ENCODE results near the gene SLC2A13.
"Not testable (repeated sequence)": the region's sequence is repeated elsewhere in the genome, so short reads cannot be mapped to it uniquely, and the experiment has no call there.

The SLC2A13 gene

GRCh38 chr12:39813776-39814175 is 292.1 kb downstream of the SLC2A13 start:
- Histone ChIP-seq H3K9ac (ENCODE audit: low read depth in 1 of 2, low read length in 2 of 2) (no peak overlapping the region), H3K27me3 (ENCODE audit: control insufficient read depth in 1 of 2, insufficient read depth in 2 of 2, low read length in 2 of 2) (no peaks in the 10 kb centered on the region), H3K4me1 (ENCODE audit: control insufficient read depth in 1 of 2, insufficient read depth in 2 of 2, low read length in 2 of 2) (no peaks in the 10 kb centered on the region), H3K36me3 (ENCODE audit: control insufficient read depth in 1 of 2, insufficient read depth in 2 of 2, low read length in 2 of 2) (no peaks in the 10 kb centered on the region), H3K4me3 (ENCODE audit: low read depth in 1 of 2, low read length in 2 of 2) (no peak overlapping the region), H3K9me3 (ENCODE audit: control insufficient read depth in 1 of 2, low read length in 2 of 2) (no peaks in the 10 kb centered on the region), H3K27ac (ENCODE audit: low read depth, low read length) (no peak overlapping the region)

- not testable (repeated sequence) for H3K9me3 ChIP-seq (ENCODE audit: control insufficient read depth in 1 of 2, low read length in 2 of 2); H3K36me3 ChIP-seq (ENCODE audit: control insufficient read depth in 1 of 2, insufficient read depth in 2 of 2, low read length in 2 of 2); H3K27me3 ChIP-seq (ENCODE audit: control insufficient read depth in 1 of 2, insufficient read depth in 2 of 2, low read length in 2 of 2); H3K9ac ChIP-seq (ENCODE audit: low read depth in 1 of 2, low read length in 2 of 2); H3K4me3 ChIP-seq (ENCODE audit: low read depth in 1 of 2, low read length in 2 of 2); H3K27ac ChIP-seq (ENCODE audit: low read depth, low read length); H3K4me1 ChIP-seq (ENCODE audit: control insufficient read depth in 1 of 2, insufficient read depth in 2 of 2, low read length in 2 of 2)
Observed at GRCh38 chr12:39812456-39812855, 293.4 kb downstream of the SLC2A13 start.

- H3K9ac ChIP-seq (ENCODE audit: low read depth in 1 of 2, low read length in 2 of 2): no peak overlapping the region
- H3K4me3 ChIP-seq (ENCODE audit: low read depth in 1 of 2, low read length in 2 of 2): no peak overlapping the region
- H3K27me3 ChIP-seq (ENCODE audit: control insufficient read depth in 1 of 2, insufficient read depth in 2 of 2, low read length in 2 of 2): no peaks in the 10 kb centered on the region
- no peak overlapping the region for H3K27ac ChIP-seq (ENCODE audit: low read depth, low read length)
- no peaks in the 10 kb centered on the region for H3K4me1 ChIP-seq (ENCODE audit: control insufficient read depth in 1 of 2, insufficient read depth in 2 of 2, low read length in 2 of 2)
- no peaks in the 10 kb centered on the region for H3K9me3 ChIP-seq (ENCODE audit: control insufficient read depth in 1 of 2, low read length in 2 of 2)
- no peaks in the 10 kb centered on the region for H3K36me3 ChIP-seq (ENCODE audit: control insufficient read depth in 1 of 2, insufficient read depth in 2 of 2, low read length in 2 of 2)
Observed at GRCh38 chr12:39807043-39807442, 298.8 kb downstream of the SLC2A13 start.

GRCh38 chr12:39805651-39806050 is 300.2 kb downstream of the SLC2A13 start:
- Histone ChIP-seq H3K9me3 (ENCODE audit: control insufficient read depth in 1 of 2, low read length in 2 of 2) (no peaks in the 10 kb centered on the region), H3K4me1 (ENCODE audit: control insufficient read depth in 1 of 2, insufficient read depth in 2 of 2, low read length in 2 of 2) (no peaks in the 10 kb centered on the region), H3K9ac (ENCODE audit: low read depth in 1 of 2, low read length in 2 of 2) (no peak overlapping the region), H3K36me3 (ENCODE audit: control insufficient read depth in 1 of 2, insufficient read depth in 2 of 2, low read length in 2 of 2) (no peaks in the 10 kb centered on the region), H3K27me3 (ENCODE audit: control insufficient read depth in 1 of 2, insufficient read depth in 2 of 2, low read length in 2 of 2) (no peaks in the 10 kb centered on the region), H3K4me3 (ENCODE audit: low read depth in 1 of 2, low read length in 2 of 2) (no peak overlapping the region), H3K27ac (ENCODE audit: low read depth, low read length) (no peak overlapping the region)

GRCh38 chr12:39804898-39805297 is 301.0 kb downstream of the SLC2A13 start:
- Histone ChIP-seq H3K4me3 (ENCODE audit: low read depth in 1 of 2, low read length in 2 of 2) (no peak overlapping the region), H3K9ac (ENCODE audit: low read depth in 1 of 2, low read length in 2 of 2) (no peak overlapping the region), H3K27me3 (ENCODE audit: control insufficient read depth in 1 of 2, insufficient read depth in 2 of 2, low read length in 2 of 2) (no peaks in the 10 kb centered on the region), H3K9me3 (ENCODE audit: control insufficient read depth in 1 of 2, low read length in 2 of 2) (no peaks in the 10 kb centered on the region), H3K36me3 (ENCODE audit: control insufficient read depth in 1 of 2, insufficient read depth in 2 of 2, low read length in 2 of 2) (no peaks in the 10 kb centered on the region), H3K4me1 (ENCODE audit: control insufficient read depth in 1 of 2, insufficient read depth in 2 of 2, low read length in 2 of 2) (no peaks in the 10 kb centered on the region), H3K27ac (ENCODE audit: low read depth, low read length) (no peak overlapping the region)

GRCh38 chr12:39804479-39804878 is 301.4 kb downstream of the SLC2A13 start:
- Histone ChIP-seq H3K27ac (ENCODE audit: low read depth, low read length) (no peak overlapping the region), H3K4me1 (ENCODE audit: control insufficient read depth in 1 of 2, insufficient read depth in 2 of 2, low read length in 2 of 2) (no peaks in the 10 kb centered on the region), H3K9me3 (ENCODE audit: control insufficient read depth in 1 of 2, low read length in 2 of 2) (no peaks in the 10 kb centered on the region), H3K4me3 (ENCODE audit: low read depth in 1 of 2, low read length in 2 of 2) (no peak overlapping the region), H3K9ac (ENCODE audit: low read depth in 1 of 2, low read length in 2 of 2) (no peak overlapping the region), H3K27me3 (ENCODE audit: control insufficient read depth in 1 of 2, insufficient read depth in 2 of 2, low read length in 2 of 2) (no peaks in the 10 kb centered on the region), H3K36me3 (ENCODE audit: control insufficient read depth in 1 of 2, insufficient read depth in 2 of 2, low read length in 2 of 2) (no peaks in the 10 kb centered on the region)

GRCh38 chr12:39803151-39803550 is 302.7 kb downstream of the SLC2A13 start:
- no peak overlapping the region for H3K27ac ChIP-seq (ENCODE audit: low read depth, low read length)
- H3K36me3 ChIP-seq (ENCODE audit: control insufficient read depth in 1 of 2, insufficient read depth in 2 of 2, low read length in 2 of 2): no peaks in the 10 kb centered on the region
- no peak overlapping the region for H3K4me3 ChIP-seq (ENCODE audit: low read depth in 1 of 2, low read length in 2 of 2)

GRCh38 chr12:39798977-39799376 is 306.9 kb downstream of the SLC2A13 start:
- H3K27me3 ChIP-seq (ENCODE audit: control insufficient read depth in 1 of 2, insufficient read depth in 2 of 2, low read length in 2 of 2): no peaks in the 10 kb centered on the region
- no peaks in the 10 kb centered on the region for H3K4me1 ChIP-seq (ENCODE audit: control insufficient read depth in 1 of 2, insufficient read depth in 2 of 2, low read length in 2 of 2)
- H3K4me3 ChIP-seq (ENCODE audit: low read depth in 1 of 2, low read length in 2 of 2): no peak overlapping the region
- no peaks in the 10 kb centered on the region for H3K9me3 ChIP-seq (ENCODE audit: control insufficient read depth in 1 of 2, low read length in 2 of 2)
- H3K9ac ChIP-seq (ENCODE audit: low read depth in 1 of 2, low read length in 2 of 2): no peak overlapping the region
- H3K36me3 ChIP-seq (ENCODE audit: control insufficient read depth in 1 of 2, insufficient read depth in 2 of 2, low read length in 2 of 2): no peaks in the 10 kb centered on the region
- no peak overlapping the region for H3K27ac ChIP-seq (ENCODE audit: low read depth, low read length)

More at GRCh38 chr12:39803151-39803550, 302.7 kb downstream of the SLC2A13 start:
- no peaks in the 10 kb centered on the region for H3K27me3 ChIP-seq (ENCODE audit: control insufficient read depth in 1 of 2, insufficient read depth in 2 of 2, low read length in 2 of 2)
- no peaks in the 10 kb centered on the region for H3K9me3 ChIP-seq (ENCODE audit: control insufficient read depth in 1 of 2, low read length in 2 of 2)
- H3K4me1 ChIP-seq (ENCODE audit: control insufficient read depth in 1 of 2, insufficient read depth in 2 of 2, low read length in 2 of 2): no peaks in the 10 kb centered on the region
- no peak overlapping the region for H3K9ac ChIP-seq (ENCODE audit: low read depth in 1 of 2, low read length in 2 of 2)

GRCh38 chr12:39798429-39798828 is 307.5 kb downstream of the SLC2A13 start:
- Histone ChIP-seq H3K9me3 (ENCODE audit: control insufficient read depth in 1 of 2, low read length in 2 of 2) (no peaks in the 10 kb centered on the region), H3K4me1 (ENCODE audit: control insufficient read depth in 1 of 2, insufficient read depth in 2 of 2, low read length in 2 of 2) (no peaks in the 10 kb centered on the region), H3K27ac (ENCODE audit: low read depth, low read length) (no peak overlapping the region), H3K36me3 (ENCODE audit: control insufficient read depth in 1 of 2, insufficient read depth in 2 of 2, low read length in 2 of 2) (no peaks in the 10 kb centered on the region), H3K27me3 (ENCODE audit: control insufficient read depth in 1 of 2, insufficient read depth in 2 of 2, low read length in 2 of 2) (no peaks in the 10 kb centered on the region), H3K9ac (ENCODE audit: low read depth in 1 of 2, low read length in 2 of 2) (no peak overlapping the region), H3K4me3 (ENCODE audit: low read depth in 1 of 2, low read length in 2 of 2) (no peak overlapping the region)

GRCh38 chr12:39795481-39795880 is 310.4 kb downstream of the SLC2A13 start:
- Histone ChIP-seq H3K36me3 (ENCODE audit: control insufficient read depth in 1 of 2, insufficient read depth in 2 of 2, low read length in 2 of 2) (no peaks in the 10 kb centered on the region), H3K9me3 (ENCODE audit: control insufficient read depth in 1 of 2, low read length in 2 of 2) (no peaks in the 10 kb centered on the region), H3K27me3 (ENCODE audit: control insufficient read depth in 1 of 2, insufficient read depth in 2 of 2, low read length in 2 of 2) (no peaks in the 10 kb centered on the region), H3K9ac (ENCODE audit: low read depth in 1 of 2, low read length in 2 of 2) (no peak overlapping the region), H3K4me3 (ENCODE audit: low read depth in 1 of 2, low read length in 2 of 2) (no peak overlapping the region), H3K27ac (ENCODE audit: low read depth, low read length) (no peak overlapping the region), H3K4me1 (ENCODE audit: control insufficient read depth in 1 of 2, insufficient read depth in 2 of 2, low read length in 2 of 2) (no peaks in the 10 kb centered on the region)

GRCh38 chr12:39792938-39793337 is 312.9 kb downstream of the SLC2A13 start:
- no peak overlapping the region for H3K9ac ChIP-seq (ENCODE audit: low read depth in 1 of 2, low read length in 2 of 2)
- H3K27me3 ChIP-seq (ENCODE audit: control insufficient read depth in 1 of 2, insufficient read depth in 2 of 2, low read length in 2 of 2): no peaks in the 10 kb centered on the region
- H3K27ac ChIP-seq (ENCODE audit: low read depth, low read length): no peak overlapping the region
- H3K9me3 ChIP-seq (ENCODE audit: control insufficient read depth in 1 of 2, low read length in 2 of 2): no peaks in the 10 kb centered on the region
- no peaks in the 10 kb centered on the region for H3K36me3 ChIP-seq (ENCODE audit: control insufficient read depth in 1 of 2, insufficient read depth in 2 of 2, low read length in 2 of 2)
- H3K4me1 ChIP-seq (ENCODE audit: control insufficient read depth in 1 of 2, insufficient read depth in 2 of 2, low read length in 2 of 2): no peaks in the 10 kb centered on the region
- H3K4me3 ChIP-seq (ENCODE audit: low read depth in 1 of 2, low read length in 2 of 2): no peak overlapping the region

Data from duodenal mucosa (tissue), 2 donors.